NCI-H526 treated with DMSO at 0.1 percent for 48 hours (cell line): ENCODE data around the gene FGFRL1.
A peak's percentile ranks its signal among the peaks of the same experiment; 100 is the strongest.
"Not testable (repeated sequence)": the region's sequence is repeated elsewhere in the genome, so short reads cannot be mapped to it uniquely, and the experiment has no call there.

ENCODE experiments used
- DNase-seq: peaks from one replicate; lab custom pipeline; 2025; lab: John Stamatoyannopoulos, UW

The FGFRL1 gene

DNA sequence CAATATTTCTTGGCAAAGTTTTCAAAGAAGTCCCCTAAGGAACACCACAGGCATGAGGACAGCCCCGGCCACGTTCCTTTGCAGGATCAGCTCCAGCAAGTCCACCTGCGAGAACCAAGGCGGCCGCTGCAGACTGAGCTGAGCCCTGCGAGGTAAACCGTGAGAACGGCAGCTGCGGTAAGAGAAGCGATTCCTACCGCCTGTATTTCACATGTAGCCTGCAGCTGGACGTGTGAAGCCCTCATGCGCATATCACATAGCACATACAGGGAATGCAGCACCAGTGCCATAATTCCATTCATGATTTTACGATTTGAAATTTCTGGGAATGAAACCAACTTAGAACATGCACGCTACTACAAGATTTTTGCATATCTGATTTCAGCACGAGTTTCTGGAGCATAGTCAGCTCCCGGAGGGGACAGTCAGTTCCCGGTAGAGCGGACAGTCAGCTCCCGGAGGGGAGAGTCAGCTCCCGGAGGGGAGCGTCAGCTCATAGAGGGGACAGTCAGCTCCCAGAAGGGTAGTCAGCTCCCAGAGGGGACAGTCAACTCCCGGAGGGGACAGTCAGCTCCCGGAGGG lies 41.7 kb downstream of the FGFRL1 start:
- no peak for DNase-seq

- not testable (repeated sequence) for DNase-seq
Observed at GRCh38 chr4:1053891-1054290, 42.5 kb downstream of the FGFRL1 start.

- not testable (repeated sequence) for DNase-seq
Observed at GRCh38 chr4:1054696-1055242, 43.3 kb downstream of the FGFRL1 start.

DNA sequence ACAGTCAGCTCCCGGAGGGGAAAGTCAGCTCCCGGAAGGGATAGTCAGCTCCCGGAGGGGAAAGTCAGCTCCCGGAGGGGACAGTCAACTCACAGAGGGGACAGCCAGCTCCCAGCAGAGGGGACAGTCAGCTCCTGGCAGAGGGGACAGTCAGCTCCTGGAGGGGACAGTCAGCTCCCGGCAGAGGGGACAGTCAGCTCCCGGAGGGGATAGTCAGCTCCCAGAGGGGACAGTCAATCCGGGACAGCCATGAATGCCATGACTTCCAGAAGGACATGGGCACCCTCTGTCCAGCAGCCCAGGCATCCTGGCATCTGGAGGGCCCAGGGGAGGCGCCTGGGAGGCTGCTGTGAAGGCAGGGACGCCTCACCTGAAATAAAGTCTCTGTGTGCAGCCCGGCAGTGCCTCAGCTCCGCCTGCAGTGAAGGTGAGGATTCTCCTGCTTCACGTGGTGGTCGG lies 43.8 kb downstream of the FGFRL1 start:
- DNase-seq: not testable (repeated sequence)

DNA sequence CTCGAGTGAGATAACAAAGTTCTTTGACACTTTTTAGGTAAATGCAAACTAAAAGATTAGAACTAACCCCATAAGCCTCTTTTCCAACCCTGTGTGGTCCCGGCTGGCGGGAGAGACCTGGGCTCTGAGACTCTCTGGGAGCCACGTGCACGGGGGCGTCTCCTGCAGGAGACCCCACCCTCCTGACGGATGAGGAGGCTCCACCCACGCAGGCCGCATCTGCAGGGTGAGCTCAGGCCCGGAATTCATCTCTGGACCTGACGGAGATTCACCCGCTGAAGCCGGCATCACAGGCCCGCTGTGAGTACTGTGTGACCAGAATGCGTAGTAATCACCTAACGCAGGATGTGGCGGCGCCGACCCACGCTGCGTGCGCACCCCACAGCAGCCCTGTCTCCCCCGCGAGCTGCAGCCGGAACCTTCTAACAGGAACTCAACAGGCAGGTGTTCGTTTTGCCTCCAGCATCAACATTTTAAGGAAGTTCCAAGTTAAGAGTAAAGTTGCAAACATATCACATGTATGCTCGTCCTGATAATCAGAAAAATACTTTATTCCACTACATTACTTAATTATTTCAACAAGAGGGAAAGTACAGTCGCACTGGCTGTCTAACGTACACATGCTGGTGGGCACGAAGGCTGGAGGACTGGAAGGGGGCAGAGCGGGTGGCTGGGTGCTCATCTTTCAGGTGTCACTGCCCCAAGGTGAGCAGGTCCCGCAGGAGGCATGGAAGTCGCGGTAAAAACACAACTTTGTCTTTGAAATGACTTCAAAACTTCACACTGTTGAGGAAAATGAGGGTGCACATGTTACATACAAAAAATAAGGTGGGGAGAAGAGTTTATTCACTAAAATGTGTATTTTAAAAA lies 44.5 kb downstream of the FGFRL1 start:
- DNase-seq: no peak

DNA sequence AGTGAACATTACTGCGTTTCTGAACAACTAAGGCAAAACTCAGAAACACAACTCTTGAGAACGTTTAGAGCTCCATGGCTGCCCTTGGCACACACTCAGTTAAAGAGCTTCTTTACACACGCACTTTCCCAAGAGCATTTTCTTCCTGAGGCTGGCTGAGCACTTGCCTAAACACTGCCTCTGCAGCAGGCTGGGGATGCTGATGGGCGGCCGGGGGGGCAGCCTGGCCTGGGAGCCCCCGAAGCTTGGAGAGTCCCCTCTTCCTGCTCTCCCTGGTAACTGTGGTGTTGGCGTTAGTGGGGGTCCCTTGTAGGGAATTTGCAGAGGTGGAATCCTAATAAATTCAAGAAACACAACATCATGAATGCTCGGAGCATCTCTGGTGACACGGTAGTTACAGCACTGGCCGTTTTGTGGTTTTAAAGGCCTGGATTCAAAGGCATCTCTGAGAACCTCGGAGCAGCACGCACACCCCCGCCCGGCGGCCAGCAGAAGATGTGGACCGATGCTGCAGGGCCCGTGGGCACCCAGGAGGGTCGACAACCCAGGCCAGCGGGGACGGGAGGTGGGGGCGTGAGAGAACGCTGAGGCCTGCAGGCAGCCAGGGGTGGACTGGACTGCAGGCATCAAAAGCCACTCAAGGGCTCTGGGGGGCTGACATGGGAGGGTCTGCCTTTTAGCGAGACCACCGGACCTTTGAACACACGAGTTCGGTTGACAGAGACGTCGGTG lies 45.4 kb downstream of the FGFRL1 start:
- no peak for DNase-seq

GRCh38 chr4:1057403-1057745 lies 45.9 kb downstream of the FGFRL1 start:
- DNase-seq: no peak

DNA sequence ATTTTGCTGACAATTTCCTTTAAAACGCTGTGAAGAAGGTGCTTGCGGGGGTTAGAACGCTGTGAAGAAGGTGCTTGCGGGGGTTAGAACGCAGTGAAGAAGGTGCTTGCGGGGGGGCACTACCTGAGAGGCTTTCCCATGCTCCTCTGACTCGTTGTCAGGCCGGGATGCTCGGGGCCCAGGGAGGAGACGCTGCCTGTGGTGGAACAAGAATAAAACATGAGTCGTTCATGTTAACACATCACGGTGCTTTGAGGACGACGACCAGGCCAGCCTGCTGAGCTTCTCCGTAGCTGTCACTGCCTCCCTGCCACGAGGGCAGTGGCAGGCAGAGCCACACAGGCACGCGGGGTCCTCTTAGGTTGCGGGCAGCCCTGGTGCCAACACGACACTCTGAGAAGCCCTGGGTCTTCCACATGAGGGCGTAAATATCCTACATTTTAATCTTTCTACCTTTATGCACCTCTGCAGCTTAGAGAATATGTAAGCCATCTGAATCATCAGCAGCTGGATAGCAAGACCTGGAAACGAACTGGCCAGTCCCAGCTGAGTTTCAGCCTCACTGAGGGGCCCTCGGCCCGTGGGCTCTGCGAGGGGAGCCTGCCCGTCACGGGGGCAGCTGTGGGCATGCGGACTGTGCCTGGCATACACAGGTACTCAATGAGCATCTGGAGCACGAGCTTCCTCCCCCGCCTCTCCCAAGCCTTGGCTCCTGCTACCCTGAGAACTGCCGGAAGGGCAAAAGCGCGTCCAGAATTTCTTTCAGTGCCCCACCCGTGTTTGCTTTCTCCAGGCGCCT lies 47.0 kb downstream of the FGFRL1 start:
- DNase-seq: no peak

GRCh38 chr4:1058997-1059665 lies 47.7 kb downstream of the FGFRL1 start:
- no peak for DNase-seq

DNA sequence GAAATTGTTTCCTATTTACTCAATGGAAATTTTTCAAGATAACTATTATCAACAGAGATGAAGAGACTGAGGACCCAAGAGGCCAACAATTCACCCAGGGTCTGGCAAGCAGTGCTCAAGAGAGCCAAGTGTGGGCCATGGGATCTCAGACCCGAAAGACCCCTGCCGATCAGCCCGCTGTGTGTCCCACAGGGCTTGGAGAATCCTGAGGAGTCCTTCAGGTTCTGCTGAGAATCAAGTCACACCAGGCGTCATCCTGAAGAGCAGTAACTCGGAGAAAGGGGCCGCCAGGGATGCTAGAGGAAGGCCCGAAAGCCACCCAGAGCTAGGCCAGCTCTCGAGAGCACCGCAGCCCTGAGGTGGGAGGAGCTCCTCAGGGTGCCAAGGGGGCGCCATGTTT lies 48.7 kb downstream of the FGFRL1 start:
- no peak for DNase-seq

DNA sequence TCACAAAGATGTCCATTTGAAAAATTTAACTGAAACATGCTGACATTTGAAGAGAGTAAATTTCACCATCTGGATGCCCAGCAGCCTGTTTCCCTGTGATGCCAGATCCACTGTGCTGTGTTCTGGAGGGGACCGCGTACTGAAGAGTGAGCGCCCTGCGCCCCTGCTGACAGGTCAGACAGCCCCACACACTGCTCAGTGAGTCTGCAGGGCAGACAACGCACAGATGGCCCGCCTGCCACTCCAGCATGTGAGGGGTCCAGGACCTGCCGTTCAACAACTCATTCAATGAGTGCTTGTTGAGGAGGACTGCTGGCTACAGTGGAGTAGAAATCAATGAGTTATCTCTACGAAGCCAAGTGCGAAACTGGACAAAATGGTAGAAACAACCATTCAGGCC lies 49.2 kb downstream of the FGFRL1 start:
- DNase-seq: no peak

GRCh38 chr4:1061056-1061700 lies 49.8 kb downstream of the FGFRL1 start:
- DNase-seq: no peak

DNA sequence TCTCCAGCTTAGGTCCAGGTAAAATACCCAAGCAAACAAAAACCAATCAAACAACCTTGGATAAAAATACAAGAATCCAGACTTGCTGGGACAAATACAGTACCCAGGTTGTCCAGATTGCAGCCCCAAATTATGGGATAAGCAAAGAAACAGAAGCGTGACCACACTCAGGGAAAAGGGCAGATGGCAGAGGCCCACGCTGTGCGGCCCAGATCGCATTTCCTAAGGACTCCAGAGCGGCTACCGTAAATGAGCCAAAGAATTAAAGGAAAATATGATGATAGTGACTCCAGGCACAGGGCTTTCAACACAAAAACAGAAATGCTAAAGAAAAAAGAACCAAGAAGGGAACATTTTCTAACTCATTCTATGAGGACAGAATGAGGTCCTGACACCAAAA lies 50.3 kb downstream of the FGFRL1 start:
- DNase-seq: no peak

GRCh38 chr4:1062419-1062818 lies 51.0 kb downstream of the FGFRL1 start:
- no peak for DNase-seq

DNA sequence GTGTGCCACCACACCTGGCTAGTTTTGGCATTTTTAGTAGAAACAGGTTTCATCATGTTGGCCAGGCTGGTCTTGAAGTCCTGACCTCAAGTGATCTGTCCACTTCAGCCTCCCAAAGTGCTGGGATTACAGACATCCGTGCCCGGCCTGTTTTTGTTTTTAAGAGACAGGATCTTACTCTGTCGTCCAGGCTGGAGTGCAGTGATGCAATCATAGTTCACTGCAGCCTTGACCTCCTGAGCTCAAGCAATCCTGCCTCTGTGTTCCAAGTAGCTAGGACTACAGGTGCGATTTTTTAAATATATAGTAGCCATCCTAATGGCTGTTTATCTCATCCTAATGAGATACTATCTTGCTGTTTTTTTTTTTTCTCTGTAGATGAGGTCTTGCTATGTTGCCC lies 54.3 kb downstream of the FGFRL1 start:
- no peak for DNase-seq

DNA sequence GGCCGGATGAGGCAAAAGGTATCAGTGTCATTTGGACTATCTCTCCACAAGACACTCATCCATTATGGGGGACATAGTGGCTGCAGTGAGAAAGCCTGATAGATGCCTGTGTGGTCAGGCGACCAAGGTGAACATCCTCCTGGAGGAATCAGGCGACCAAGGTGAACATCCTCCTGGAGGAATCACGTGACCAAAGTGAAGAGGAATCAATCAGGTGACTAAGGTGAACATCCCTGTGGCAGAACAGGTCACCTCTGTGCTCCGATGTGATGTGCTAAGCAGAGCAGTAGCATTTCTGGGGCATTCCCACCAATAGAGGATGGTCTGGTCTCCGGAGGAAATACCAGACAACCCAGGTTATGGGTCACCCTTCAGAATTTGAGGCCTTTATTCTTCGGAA lies 58.0 kb downstream of the FGFRL1 start:
- DNase-seq: no peak

DNA sequence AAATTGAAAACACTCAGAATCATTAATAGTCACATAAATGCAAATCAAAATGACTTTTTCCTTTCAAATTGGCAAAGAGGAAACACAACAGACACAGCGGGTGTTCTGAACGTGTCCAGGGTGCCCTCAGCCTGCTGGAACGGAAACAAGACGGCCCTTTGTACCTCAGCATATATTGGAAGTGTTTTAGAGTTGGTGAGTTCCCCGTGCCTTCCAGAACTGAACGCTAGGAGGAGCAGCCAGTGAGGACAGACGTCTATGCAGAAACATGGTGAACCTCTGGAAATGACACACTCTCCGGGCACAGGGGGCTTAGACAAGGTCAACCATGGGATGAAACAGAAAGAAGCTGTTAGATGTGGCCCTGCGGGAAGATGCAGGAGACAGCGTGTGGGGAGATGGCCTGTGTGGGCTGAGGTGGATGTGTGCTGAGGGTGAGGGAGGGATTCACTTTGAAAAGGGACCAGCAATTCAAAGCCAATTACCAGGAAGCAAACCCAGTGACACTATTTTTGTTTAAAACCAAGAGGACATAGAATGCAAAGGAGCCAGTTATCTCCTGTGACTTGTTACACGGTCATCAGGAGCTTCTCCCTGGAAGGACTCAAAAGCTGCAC lies 61.5 kb downstream of the FGFRL1 start:
- peak; percentile 54 for DNase-seq

- DNase-seq: no peak
Observed at GRCh38 chr4:1074077-1074476, 62.7 kb downstream of the FGFRL1 start.

GRCh38 chr4:1075225-1075624 lies 63.8 kb downstream of the FGFRL1 start:
- DNase-seq: no peak
